GM18498 (cell line): ENCODE results near the gene IFNL3.
"Not testable (repeated sequence)": the region's sequence is repeated elsewhere in the genome, so short reads cannot be mapped to it uniquely, and the experiment has no call there.

Experiments
- ATAC-seq: cut with Tn5 transposase; IDR thresholded peaks from one replicate; pipeline ENCODE4 v1.9.1; 2021; ENCODE audit warnings: mild to moderate bottlenecking, moderate library complexity; ENCODE audit not compliant: unreplicated experiment

IFNL3 gene

GRCh38 chr19:39244410-39245100 lies at the start of gene IFNL3:
Gene IFNL3 (minus strand): TSS chr19:39245006. CDS start chr19:39244967, 39 bp downstream.
- not testable (repeated sequence) for ATAC-seq

GRCh38 chr19:39293394-39293793 lies 48.6 kb upstream of the IFNL3 start:
- no peak for ATAC-seq

- ATAC-seq: no peak
Measured at GRCh38 chr19:39284032-39284431, 39.2 kb upstream of the IFNL3 start.

GRCh38 chr19:39282021-39282420 lies 37.2 kb upstream of the IFNL3 start:
- no peak for ATAC-seq

- no peak for ATAC-seq
Measured at GRCh38 chr19:39277598-39277997, 32.8 kb upstream of the IFNL3 start.

GRCh38 chr19:39276740-39277139 lies 31.9 kb upstream of the IFNL3 start:
- ATAC-seq: no peak

- no peak for ATAC-seq
Measured at GRCh38 chr19:39275578-39275977, 30.8 kb upstream of the IFNL3 start.

- ATAC-seq: not testable (repeated sequence)
Measured at GRCh38 chr19:39273859-39274258, 29.1 kb upstream of the IFNL3 start.

- ATAC-seq: no peak
Measured at GRCh38 chr19:39270036-39270871, 25.4 kb upstream of the IFNL3 start.

- ATAC-seq: not testable (repeated sequence)
Measured at GRCh38 chr19:39269369-39269768, 24.6 kb upstream of the IFNL3 start.

- ATAC-seq: not testable (repeated sequence)
Measured at GRCh38 chr19:39268531-39269223, 23.9 kb upstream of the IFNL3 start.

- not testable (repeated sequence) for ATAC-seq
Measured at GRCh38 chr19:39268085-39268484, 23.3 kb upstream of the IFNL3 start, which contains the start of gene IFNL2. Gene IFNL2 (plus strand): TSS chr19:39268396. CDS start chr19:39268569, 173 bp downstream.

GRCh38 chr19:39265321-39265916 lies 20.6 kb upstream of the IFNL3 start:
- no peak for ATAC-seq

- ATAC-seq: no peak
Measured at GRCh38 chr19:39264306-39265290, 19.8 kb upstream of the IFNL3 start.

GRCh38 chr19:39263912-39264305 lies 19.1 kb upstream of the IFNL3 start:
- no peak for ATAC-seq

- ATAC-seq: no peak
Measured at GRCh38 chr19:39262496-39262895, 17.7 kb upstream of the IFNL3 start.

GRCh38 chr19:39261704-39262103 lies 16.9 kb upstream of the IFNL3 start:
- ATAC-seq: no peak

GRCh38 chr19:39257227-39257626 lies 12.4 kb upstream of the IFNL3 start:
- no peak for ATAC-seq

GRCh38 chr19:39254531-39255345 lies 9.9 kb upstream of the IFNL3 start:
- ATAC-seq: no peak
